Activated CD8-positive, alpha-beta T cell treated with anti-CD3 and anti-CD28 coated beads for 36 hours (primary cell): ENCODE results near the gene POLR2C. TPM values are rescaled to one million over a fixed set of nuclear protein-coding genes. Genes with fewer than 3 reads are reported as not detected.
A peak's percentile ranks its signal among the peaks of the same experiment; 100 is the strongest.

ENCODE experiments used
- ATAC-seq: fragments of 200-7000 bp; cut with Tn5 transposase; one replicate; pipeline ENCODE4 v1.10.0; 2021; ENCODE audit warnings: mild to moderate bottlenecking, moderate library complexity
- CTCF ChIA-PET: fragments of 350-600 bp; sonication (Branson Sonifier 250); formaldehyde crosslinking; loops from one replicate; lab custom pipeline; 2021; ENCODE audit warnings: antibody characterized with exemption; lab: Charles Lee
- POLR2A ChIA-PET: fragments of 350-600 bp; sonication (Branson Sonifier 250); formaldehyde crosslinking; loops from one replicate; lab custom pipeline; 2021; ENCODE audit warnings: antibody characterized with exemption; lab: Charles Lee
- DNase-seq: peaks from one replicate; pipeline ENCODE4 v3.0.0-alpha.2; 2020
- H3K27ac Mint-ChIP-seq: one replicate; pipeline ENCODE4 v1.8.0; 2021; ENCODE audit warnings: mild to moderate bottlenecking, mixed read lengths
- H3K27me3 Mint-ChIP-seq: one replicate; pipeline ENCODE4 v1.8.0; 2021; ENCODE audit warnings: mixed read lengths
- H3K36me3 Mint-ChIP-seq: one replicate; pipeline ENCODE4 v1.8.0; 2021; ENCODE audit warnings: low read depth, mixed read lengths
- H3K4me1 Mint-ChIP-seq: one replicate; pipeline ENCODE4 v1.8.0; 2021; ENCODE audit warnings: low read depth, mixed read lengths
- H3K4me3 Mint-ChIP-seq: one replicate; pipeline ENCODE4 v1.8.0; 2021; ENCODE audit warnings: mild to moderate bottlenecking, moderate library complexity, mixed read lengths
- H3K9me3 Mint-ChIP-seq: one replicate; pipeline ENCODE4 v1.8.0; 2021; ENCODE audit warnings: mixed read lengths
- intact Hi-C: fragments of 100-400 bp; cut with micrococcal nuclease; formaldehyde crosslinking; loops from one replicate; pipeline ENCODE4 v1.10.0; 2022
- total RNA-seq, 2 experiments: library from RNA; stranded (reverse); gene quantifications; one replicate each; pipeline ENCODE4 v1.2.3, GENCODE V29; 2021
- TF ChIP-seq, protein P1 (sequence below): fragments of 200-600 bp; IDR thresholded peaks from one replicate; pipeline ENCODE4 v1.8.0; 2022; ENCODE audit warnings: antibody characterized with exemption, mild to moderate bottlenecking

The POLR2C gene
- total RNA-seq, 2 experiments from 2014 or later = 62.4 to 63.0 TPM

DNA sequence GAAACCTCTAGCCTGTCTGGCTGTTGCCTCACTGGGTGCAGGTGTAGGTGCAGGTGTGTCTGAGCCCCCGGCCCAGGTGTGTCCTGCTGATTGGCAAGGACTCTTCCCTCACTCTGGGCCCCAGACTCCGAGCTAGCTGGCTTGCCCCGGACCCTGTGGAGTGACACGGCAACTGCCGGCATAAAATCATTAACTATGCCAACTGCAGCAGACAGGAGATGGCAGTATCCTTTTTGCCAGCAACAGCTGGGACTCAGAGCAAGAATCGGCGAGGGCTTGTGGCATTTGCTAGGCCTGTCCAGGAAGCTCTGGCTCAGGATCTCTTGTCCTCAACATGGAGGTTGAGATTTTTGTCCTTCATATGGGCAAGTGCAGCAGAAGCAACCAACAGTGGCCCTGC lies 36.1 kb upstream of the POLR2C start:
- intact Hi-C loops = no loop called here
- POLR2A ChIA-PET = interaction anchor here (1.8 kb wide), 1 partner anchor 97 kb away, joined by 5 read pairs; no protein-coding TSS in a partner anchor
- Mint-ChIP-seq H3K9me3 (no peaks in the 10 kb centered on the region), H3K27ac (no peak overlapping the region), H3K36me3 (peaks cover 34% of the 10 kb centered on the region), H3K27me3 (no peaks in the 10 kb centered on the region), H3K4me1 (peaks cover 6% of the 10 kb centered on the region), H3K4me3 (no peak overlapping the region)
- DNase-seq (no peak), ATAC-seq (no peak)
- TF ChIP-seq, protein P1, sequence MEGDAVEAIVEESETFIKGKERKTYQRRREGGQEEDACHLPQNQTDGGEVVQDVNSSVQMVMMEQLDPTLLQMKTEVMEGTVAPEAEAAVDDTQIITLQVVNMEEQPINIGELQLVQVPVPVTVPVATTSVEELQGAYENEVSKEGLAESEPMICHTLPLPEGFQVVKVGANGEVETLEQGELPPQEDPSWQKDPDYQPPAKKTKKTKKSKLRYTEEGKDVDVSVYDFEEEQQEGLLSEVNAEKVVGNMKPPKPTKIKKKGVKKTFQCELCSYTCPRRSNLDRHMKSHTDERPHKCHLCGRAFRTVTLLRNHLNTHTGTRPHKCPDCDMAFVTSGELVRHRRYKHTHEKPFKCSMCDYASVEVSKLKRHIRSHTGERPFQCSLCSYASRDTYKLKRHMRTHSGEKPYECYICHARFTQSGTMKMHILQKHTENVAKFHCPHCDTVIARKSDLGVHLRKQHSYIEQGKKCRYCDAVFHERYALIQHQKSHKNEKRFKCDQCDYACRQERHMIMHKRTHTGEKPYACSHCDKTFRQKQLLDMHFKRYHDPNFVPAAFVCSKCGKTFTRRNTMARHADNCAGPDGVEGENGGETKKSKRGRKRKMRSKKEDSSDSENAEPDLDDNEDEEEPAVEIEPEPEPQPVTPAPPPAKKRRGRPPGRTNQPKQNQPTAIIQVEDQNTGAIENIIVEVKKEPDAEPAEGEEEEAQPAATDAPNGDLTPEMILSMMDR = no peak
- CTCF ChIA-PET = interaction anchor here (1.0 to 3.0 kb wide), 4 partner anchors 7 to 125 kb away, joined by 3 to 16 read pairs (median 4); no protein-coding TSS in a partner anchor

DNA sequence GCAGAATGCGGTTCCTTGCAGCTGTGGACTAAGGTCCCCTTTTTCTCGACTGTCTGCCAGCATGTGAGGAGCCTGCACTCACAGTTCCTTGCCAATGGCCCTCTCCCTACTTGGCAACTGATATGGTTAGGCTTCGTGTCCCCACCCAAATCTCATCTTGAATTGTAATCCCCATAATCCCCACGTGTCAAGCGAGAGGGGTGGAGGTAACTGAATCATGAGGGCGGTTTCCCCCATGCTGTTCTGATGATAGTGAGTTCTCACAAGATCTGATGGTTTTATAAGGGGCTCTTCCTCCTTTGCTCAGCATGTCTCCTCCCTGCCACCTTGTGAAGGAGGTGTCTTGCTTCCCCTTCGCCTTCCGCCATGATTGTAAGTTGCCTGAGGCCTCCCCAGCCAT lies 35.2 kb upstream of the POLR2C start:
- Mint-ChIP-seq H3K4me3 (no peak overlapping the region), H3K4me1 (peaks cover 3% of the 10 kb centered on the region), H3K27ac (peak overlapping the region; percentile 17), H3K36me3 (peaks cover 38% of the 10 kb centered on the region), H3K27me3 (no peaks in the 10 kb centered on the region), H3K9me3 (no peaks in the 10 kb centered on the region)
- POLR2A ChIA-PET = no interaction called here
- intact Hi-C loops = no loop called here
- TF ChIP-seq, protein P1 = no peak
- CTCF ChIA-PET = interaction anchor here (1.0 to 3.0 kb wide), 4 partner anchors 8 to 126 kb away, joined by 3 to 16 read pairs (median 4); no protein-coding TSS in a partner anchor
- ATAC-seq (no peak), DNase-seq (no peak)

DNA sequence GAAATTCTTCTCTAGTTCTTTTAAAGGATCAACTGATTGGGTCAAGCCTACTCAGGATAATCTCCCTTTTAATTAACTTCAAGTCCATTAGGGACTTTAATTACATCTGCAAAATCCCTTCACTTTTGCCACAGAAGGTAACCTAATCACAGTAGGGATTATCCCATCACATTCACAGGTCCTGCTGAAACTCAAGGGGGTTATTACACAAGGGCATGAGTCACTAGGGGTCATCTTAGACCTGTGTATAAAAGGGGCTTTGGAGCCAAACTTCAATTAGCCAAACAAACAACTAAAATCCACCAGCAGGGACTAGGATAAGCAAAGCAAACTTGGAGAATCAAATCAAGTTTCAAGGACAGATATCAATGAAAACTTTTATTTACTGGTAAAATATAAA lies 34.7 kb upstream of the POLR2C start:
- H3K27me3 Mint-ChIP-seq = no peaks in the 10 kb centered on the region
- ChIA-PET CTCF (no interaction called here), POLR2A (no interaction called here)
- no peaks in the 10 kb centered on the region for H3K9me3 Mint-ChIP-seq
- ATAC-seq (no peak), DNase-seq (no peak)
- intact Hi-C loops = no loop called here
- H3K27ac Mint-ChIP-seq = no peak overlapping the region
- peaks cover 6% of the 10 kb centered on the region for H3K4me1 Mint-ChIP-seq
- H3K4me3 Mint-ChIP-seq = no peak overlapping the region
- H3K36me3 Mint-ChIP-seq = peaks cover 43% of the 10 kb centered on the region
- TF ChIP-seq, protein P1 = no peak

DNA sequence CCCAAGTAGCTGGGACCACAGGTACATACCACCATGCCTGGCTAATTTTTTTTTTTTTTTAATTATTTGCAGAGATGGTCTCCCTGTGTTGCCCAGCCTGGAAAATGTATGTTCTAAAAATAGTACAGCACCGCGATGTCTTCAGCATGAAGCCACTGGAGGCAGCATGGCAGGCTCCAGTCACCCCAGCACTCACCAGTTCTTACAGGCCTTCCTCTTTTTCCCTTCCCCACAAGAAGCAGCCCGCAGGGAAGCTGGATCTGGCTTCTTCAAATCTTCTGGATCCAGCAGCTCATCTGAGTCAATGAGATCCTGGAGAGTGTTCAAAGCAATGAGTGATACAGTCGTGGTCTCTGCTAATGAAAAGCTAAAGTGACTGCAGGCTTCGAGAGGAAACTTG lies 31.5 kb upstream of the POLR2C start:
- ATAC-seq = no peak
- Mint-ChIP-seq H3K4me3 (no peak overlapping the region), H3K9me3 (no peaks in the 10 kb centered on the region), H3K27me3 (no peaks in the 10 kb centered on the region), H3K27ac (no peak overlapping the region), H3K4me1 (peaks cover 29% of the 10 kb centered on the region), H3K36me3 (peaks cover 67% of the 10 kb centered on the region)
- intact Hi-C loops = no loop called here
- ChIA-PET POLR2A (interaction anchor here (1.3 kb wide), 1 partner anchor 11 kb away, joined by 3 read pairs; no protein-coding TSS in a partner anchor), CTCF (interaction anchor here (1.3 to 6.0 kb wide), 3 partner anchors 11 to 89 kb away, joined by 3 to 81 read pairs (median 4); partner anchors contain the start of gene CIAPIN1)
- DNase-seq = no peak
- TF ChIP-seq, protein P1 = no peak

DNA sequence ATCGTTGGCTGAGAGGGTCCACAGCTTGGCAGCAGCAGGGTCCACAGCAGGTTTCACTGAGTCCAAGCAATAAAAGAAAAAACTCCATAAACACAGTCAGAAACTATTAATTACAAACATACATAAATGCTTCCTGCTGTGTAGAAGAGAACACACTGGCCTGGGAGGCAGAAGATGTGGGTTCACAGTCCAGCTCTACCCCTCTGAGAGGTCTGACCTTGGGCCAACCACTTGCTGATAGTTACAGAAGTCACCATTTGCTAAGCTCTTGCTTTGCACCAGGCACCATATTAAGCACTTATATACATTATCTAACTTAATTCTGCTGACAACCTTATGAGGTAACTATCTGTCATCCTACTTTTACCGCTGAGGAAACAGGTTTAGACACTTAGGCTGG lies 30.0 kb upstream of the POLR2C start:
- POLR2A ChIA-PET = interaction anchor here (0.7 to 2.7 kb wide), 4 partner anchors 9 to 34 kb away, joined by 3 to 9 read pairs (median 4); partner anchors contain the start of genes CIAPIN1 and COQ9
- H3K4me1 Mint-ChIP-seq = peaks cover 29% of the 10 kb centered on the region
- intact Hi-C loops = no loop called here
- ATAC-seq (no peak), DNase-seq (no peak)
- peak overlapping the region; percentile 66 for H3K27ac Mint-ChIP-seq
- CTCF ChIA-PET = interaction anchor here (1.1 to 6.0 kb wide), 8 partner anchors 10 to 130 kb away, joined by 3 to 81 read pairs (median 4); partner anchors contain the start of gene POLR2C
- peaks cover 70% of the 10 kb centered on the region for H3K36me3 Mint-ChIP-seq
- no peaks in the 10 kb centered on the region for H3K9me3 Mint-ChIP-seq
- H3K4me3 Mint-ChIP-seq = no peak overlapping the region
- TF ChIP-seq, protein P1 = no peak
- no peaks in the 10 kb centered on the region for H3K27me3 Mint-ChIP-seq
